ENCODE results near the gene FRMD6.
"Not testable (repeated sequence)": the region's sequence is repeated elsewhere in the genome, so short reads cannot be mapped to it uniquely, and the experiment has no call there.

The FRMD6 gene

DNA sequence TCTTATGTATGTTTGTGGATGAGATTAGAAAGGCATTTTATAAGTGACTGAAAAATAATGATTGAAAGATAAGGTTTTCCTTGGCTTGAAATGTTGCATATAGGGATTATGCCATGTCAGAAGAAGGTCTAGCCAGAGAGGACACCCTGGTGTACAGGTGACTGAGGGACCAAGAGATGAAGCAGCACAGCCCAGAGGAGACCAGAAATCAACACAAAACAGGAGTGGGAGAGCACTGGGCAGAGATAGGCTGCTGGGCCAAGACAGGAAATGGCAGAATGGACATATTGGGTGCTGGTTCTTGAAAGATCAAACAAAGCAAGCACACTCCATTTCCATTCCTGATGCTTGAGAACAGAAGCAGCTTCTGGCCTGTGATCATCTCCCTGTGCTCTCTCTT, 24.4 kb upstream of the FRMD6 start:
- peak overlapping the region; percentile 47 for H3K4me3 ChIP-seq (ENCODE audit: low read length, poor library complexity, severe bottlenecking)
- no peaks in the 10 kb centered on the region for H3K9me2 ChIP-seq (replicated peaks; ENCODE audit: low read depth, low read length)
- H2AFZ ChIP-seq (ENCODE audit: low read length), result peak overlapping the region; percentile 89
- H3K79me2 ChIP-seq (ENCODE audit: insufficient read depth, low read length), result no peaks in the 10 kb centered on the region
- H3K4me2 ChIP-seq (ENCODE audit: low read depth, low read length, poor library complexity, severe bottlenecking), result peak overlapping the region; percentile 67
- H3F3A ChIP-seq (ENCODE audit: low read depth), result no peaks in the 10 kb centered on the region
- H4K20me1 ChIP-seq (ENCODE audit: insufficient read depth, low read length, poor library complexity, severe bottlenecking), result no peaks in the 10 kb centered on the region
- TF ChIP-seq CTCF (conservative IDR thresholded peaks at IDR 0.05; ENCODE audit: low read length) (no peak), EZH2phosphoT487 (IDR thresholded peaks at IDR 0.05; ENCODE audit: borderline replicate concordance) (no peak)
- H3K9ac ChIP-seq (ENCODE audit: low read depth, low read length, poor library complexity, severe bottlenecking), result no peak overlapping the region
- H3K9me3 ChIP-seq (ENCODE audit: insufficient read depth, low read depth, low read length), result no peaks in the 10 kb centered on the region
- no peaks in the 10 kb centered on the region for H3K36me3 ChIP-seq (ENCODE audit: insufficient read depth, low read length)
- H3K4me1 ChIP-seq (ENCODE audit: insufficient read depth, low read length, poor library complexity, severe bottlenecking), result peaks cover 9% of the 10 kb centered on the region
- H3K27me3 ChIP-seq (ENCODE audit: insufficient read depth, low read length, poor library complexity, severe bottlenecking), result no peaks in the 10 kb centered on the region

GRCh38 chr14:51628238-51628637, 23.5 kb upstream of the FRMD6 start:
- Histone ChIP-seq H3K4me3 (ENCODE audit: low read length, poor library complexity, severe bottlenecking) (no peak overlapping the region), H3K4me1 (ENCODE audit: insufficient read depth, low read length, poor library complexity, severe bottlenecking) (peaks cover 9% of the 10 kb centered on the region), H3K79me2 (ENCODE audit: insufficient read depth, low read length) (no peaks in the 10 kb centered on the region), H3K9me3 (ENCODE audit: insufficient read depth, low read depth, low read length) (no peaks in the 10 kb centered on the region), H3K9me2 (replicated peaks; ENCODE audit: low read depth, low read length) (no peaks in the 10 kb centered on the region), H4K20me1 (ENCODE audit: insufficient read depth, low read length, poor library complexity, severe bottlenecking) (no peaks in the 10 kb centered on the region), H3F3A (ENCODE audit: low read depth) (no peaks in the 10 kb centered on the region), H2AFZ (ENCODE audit: low read length) (peak overlapping the region; percentile 89; the same call in 1 of the 2 replicates), H3K4me2 (ENCODE audit: low read depth, low read length, poor library complexity, severe bottlenecking) (no peak overlapping the region), H3K36me3 (ENCODE audit: insufficient read depth, low read length) (no peaks in the 10 kb centered on the region), H3K27me3 (ENCODE audit: insufficient read depth, low read length, poor library complexity, severe bottlenecking) (no peaks in the 10 kb centered on the region), H3K9ac (ENCODE audit: low read depth, low read length, poor library complexity, severe bottlenecking) (no peak overlapping the region)
- TF ChIP-seq CTCF (conservative IDR thresholded peaks at IDR 0.05; ENCODE audit: low read length) (no peak), EZH2phosphoT487 (IDR thresholded peaks at IDR 0.05; ENCODE audit: borderline replicate concordance) (no peak)

GRCh38 chr14:51630987-51631386, 20.7 kb upstream of the FRMD6 start:
- no peak overlapping the region for H3K4me2 ChIP-seq (ENCODE audit: low read depth, low read length, poor library complexity, severe bottlenecking)
- no peak overlapping the region for H3K9ac ChIP-seq (ENCODE audit: low read depth, low read length, poor library complexity, severe bottlenecking)
- H3K79me2 ChIP-seq (ENCODE audit: insufficient read depth, low read length), result no peaks in the 10 kb centered on the region
- peaks cover 9% of the 10 kb centered on the region for H3K4me1 ChIP-seq (ENCODE audit: insufficient read depth, low read length, poor library complexity, severe bottlenecking)
- no peaks in the 10 kb centered on the region for H3K9me3 ChIP-seq (ENCODE audit: insufficient read depth, low read depth, low read length)
- no peaks in the 10 kb centered on the region for H3K27me3 ChIP-seq (ENCODE audit: insufficient read depth, low read length, poor library complexity, severe bottlenecking)
- no peaks in the 10 kb centered on the region for H4K20me1 ChIP-seq (ENCODE audit: insufficient read depth, low read length, poor library complexity, severe bottlenecking)
- TF ChIP-seq EZH2phosphoT487 (IDR thresholded peaks at IDR 0.05; ENCODE audit: borderline replicate concordance), result no peak
- TF ChIP-seq CTCF (conservative IDR thresholded peaks at IDR 0.05; ENCODE audit: low read length), result no peak
- H2AFZ ChIP-seq (ENCODE audit: low read length), result no peak overlapping the region
- H3K4me3 ChIP-seq (ENCODE audit: low read length, poor library complexity, severe bottlenecking), result no peak overlapping the region
- H3K9me2 ChIP-seq (replicated peaks; ENCODE audit: low read depth, low read length), result no peaks in the 10 kb centered on the region
- no peaks in the 10 kb centered on the region for H3K36me3 ChIP-seq (ENCODE audit: insufficient read depth, low read length)
- no peaks in the 10 kb centered on the region for H3F3A ChIP-seq (ENCODE audit: low read depth)

- not testable (repeated sequence) for H3F3A ChIP-seq (ENCODE audit: low read depth); H2AFZ ChIP-seq (ENCODE audit: low read length); H3K4me1 ChIP-seq (ENCODE audit: insufficient read depth, low read length, poor library complexity, severe bottlenecking); H3K9ac ChIP-seq (ENCODE audit: low read depth, low read length, poor library complexity, severe bottlenecking); H3K4me2 ChIP-seq (ENCODE audit: low read depth, low read length, poor library complexity, severe bottlenecking); H3K79me2 ChIP-seq (ENCODE audit: insufficient read depth, low read length); H3K9me3 ChIP-seq (ENCODE audit: insufficient read depth, low read depth, low read length); H3K9me2 ChIP-seq (replicated peaks; ENCODE audit: low read depth, low read length); H3K27me3 ChIP-seq (ENCODE audit: insufficient read depth, low read length, poor library complexity, severe bottlenecking); H3K36me3 ChIP-seq (ENCODE audit: insufficient read depth, low read length); H4K20me1 ChIP-seq (ENCODE audit: insufficient read depth, low read length, poor library complexity, severe bottlenecking); H3K4me3 ChIP-seq (ENCODE audit: low read length, poor library complexity, severe bottlenecking)
Observed at GRCh38 chr14:51633298-51633697, 18.4 kb upstream of the FRMD6 start.

Measured in Loucy (cell line).